SH-SY5Y (cell line): ENCODE data around the gene RIT2.
A peak's percentile ranks its signal among the peaks of the same experiment; 100 is the strongest.

Source experiments
- GATA2 ChIP-seq: IDR thresholded peaks from 2 replicates; pipeline ENCODE4 v1.6.1; 2011; ENCODE audit warnings: mild to moderate bottlenecking, low read depth, low read length
- GATA3 ChIP-seq: IDR thresholded peaks from 2 replicates; pipeline ENCODE4 v1.6.1; 2011; ENCODE audit warnings: low read depth, mild to moderate bottlenecking, low read length, moderate library complexity

RIT2 gene

GRCh38 chr18:42778445-42779042, 336.9 kb downstream of the RIT2 start:
- TF ChIP-seq GATA3 (no peak), GATA2 (no peak)

- TF ChIP-seq GATA2 (no peak), GATA3 (no peak)
Measured at GRCh38 chr18:42778024-42778423, 337.5 kb downstream of the RIT2 start.

GRCh38 chr18:42773870-42774269, 341.6 kb downstream of the RIT2 start:
- TF ChIP-seq GATA2: no peak
- no peak for TF ChIP-seq GATA3

- TF ChIP-seq GATA3 (no peak), GATA2 (no peak)
Measured at GRCh38 chr18:42771936-42772335, 343.5 kb downstream of the RIT2 start.

- no peak for TF ChIP-seq GATA2
- no peak for TF ChIP-seq GATA3
Measured at GRCh38 chr18:42765302-42765701, 350.2 kb downstream of the RIT2 start.

- TF ChIP-seq GATA2: no peak; the same call in 1 of the 2 replicates
- no peak for TF ChIP-seq GATA3
Measured at GRCh38 chr18:42760290-42760689, 355.2 kb downstream of the RIT2 start.

- TF ChIP-seq GATA2 (no peak), GATA3 (no peak)
Measured at GRCh38 chr18:42758852-42759251, 356.6 kb downstream of the RIT2 start.

- TF ChIP-seq GATA3: no peak
- no peak for TF ChIP-seq GATA2
Measured at GRCh38 chr18:42756214-42756613, 359.3 kb downstream of the RIT2 start.

- TF ChIP-seq GATA2 (no peak), GATA3 (no peak)
Measured at GRCh38 chr18:42752916-42753315, 362.6 kb downstream of the RIT2 start.

GRCh38 chr18:42746794-42747193, 368.7 kb downstream of the RIT2 start:
- no peak for TF ChIP-seq GATA2
- no peak for TF ChIP-seq GATA3

- TF ChIP-seq GATA3 (no peak), GATA2 (peak; percentile 45; the same call in 1 of the 2 replicates)
Measured at GRCh38 chr18:42745931-42746330, 369.6 kb downstream of the RIT2 start.

- TF ChIP-seq GATA3 (no peak; the same call in 1 of the 2 replicates), GATA2 (no peak)
Measured at GRCh38 chr18:42745171-42745570, 370.3 kb downstream of the RIT2 start.

GRCh38 chr18:42743373-42744138, 371.9 kb downstream of the RIT2 start:
- no peak for TF ChIP-seq GATA2
- TF ChIP-seq GATA3: no peak

GRCh38 chr18:42742969-42743368, 372.5 kb downstream of the RIT2 start:
- TF ChIP-seq GATA3 (no peak), GATA2 (no peak)

- no peak for TF ChIP-seq GATA3
- no peak for TF ChIP-seq GATA2
Measured at GRCh38 chr18:42742474-42742873, 373.0 kb downstream of the RIT2 start.

GRCh38 chr18:42736074-42736473, 379.4 kb downstream of the RIT2 start:
- TF ChIP-seq GATA3 (no peak), GATA2 (no peak)
